ENCODE results near the gene OR5W2. TPM values are rescaled to one million over a fixed set of nuclear protein-coding genes. Genes with fewer than 3 reads are reported as not detected.

Gene OR5W2
- total RNA-seq (2022; extraction: Qiagen RNA extraction; ENCODE audit: low read depth) = not detected in 5 replicates

GRCh38 chr11:55914482-55914881 is at the start of gene OR5W2:
Gene OR5W2 (minus strand): TSS chr11:55914582. CDS start chr11:55914582, 0 bp downstream.

GRCh38 chr11:55936300-55936699 is 21.9 kb upstream of the OR5W2 start, which contains the start of gene OR5I1:
Gene OR5I1 (minus strand): TSS chr11:55936400. CDS start chr11:55936400, 0 bp downstream.

DNA sequence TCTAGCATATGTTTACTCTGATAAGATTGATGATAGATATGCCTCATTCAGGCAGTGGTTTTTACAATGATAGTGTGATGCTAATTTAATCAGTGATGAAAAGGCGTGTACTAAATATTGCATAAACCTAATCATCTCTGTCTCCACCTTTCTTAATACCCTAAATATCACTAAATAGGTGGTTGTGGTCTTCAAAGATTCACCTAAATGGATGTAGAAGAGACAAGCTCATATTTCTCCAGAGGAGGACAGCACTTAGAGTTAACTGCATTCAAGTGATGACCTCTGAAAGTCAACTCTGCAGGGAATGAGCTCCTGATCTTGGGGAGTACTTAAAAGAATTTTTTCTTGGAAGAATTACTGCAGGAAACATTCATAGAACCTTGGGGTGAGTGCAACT is 31.4 kb downstream of the OR5W2 start, which contains the start of gene TRIM51:
TRIM51 (plus strand) TSS at position 301 of the 400 bp plus-strand sequence. CDS start 2,132 bp downstream, outside the sequence.

Other genes with a start within 250 kb of the OR5W2 start
- not detected in 5 replicates for gene OR5D13, start 141.1 kb downstream of the OR5W2 start, total RNA-seq (2022; extraction: Qiagen RNA extraction; ENCODE audit: low read depth)
- not detected in 5 replicates for gene OR5D14, start 119.0 kb downstream of the OR5W2 start, total RNA-seq (2022; extraction: Qiagen RNA extraction; ENCODE audit: low read depth)
- gene OR5L1, start 103.2 kb downstream of the OR5W2 start, total RNA-seq (2022; extraction: Qiagen RNA extraction; ENCODE audit: low read depth) = not detected in 5 replicates
- not detected in 5 replicates for gene OR5D18, start 95.0 kb downstream of the OR5W2 start, total RNA-seq (2022; extraction: Qiagen RNA extraction; ENCODE audit: low read depth)
- not detected in 5 replicates for gene OR5L2, start 87.4 kb downstream of the OR5W2 start, total RNA-seq (2022; extraction: Qiagen RNA extraction; ENCODE audit: low read depth)
- gene OR5D16, start 75.8 kb downstream of the OR5W2 start, total RNA-seq (2022; extraction: Qiagen RNA extraction; ENCODE audit: low read depth) = not detected in 5 replicates
- gene TRIM51, start 31.3 kb downstream of the OR5W2 start, total RNA-seq (2022; extraction: Qiagen RNA extraction; ENCODE audit: low read depth) = not detected in 5 replicates
- not detected in 5 replicates for gene OR5I1, start 21.8 kb upstream of the OR5W2 start, total RNA-seq (2022; extraction: Qiagen RNA extraction; ENCODE audit: low read depth)
- not detected in 5 replicates for gene OR10AG1, start 55.4 kb upstream of the OR5W2 start, total RNA-seq (2022; extraction: Qiagen RNA extraction; ENCODE audit: low read depth)
- not detected in 5 replicates for gene OR5F1, start 80.0 kb upstream of the OR5W2 start, total RNA-seq (2022; extraction: Qiagen RNA extraction; ENCODE audit: low read depth)
- gene OR5AS1, start 113.1 kb upstream of the OR5W2 start, total RNA-seq (2022; extraction: Qiagen RNA extraction; ENCODE audit: low read depth) = not detected in 5 replicates
- gene OR8I2, start 178.7 kb upstream of the OR5W2 start, total RNA-seq (2022; extraction: Qiagen RNA extraction; ENCODE audit: low read depth) = not detected in 5 replicates
- gene OR8H2, start 189.1 kb upstream of the OR5W2 start, total RNA-seq (2022; extraction: Qiagen RNA extraction; ENCODE audit: low read depth) = not detected in 5 replicates
- gene OR8H3, start 207.8 kb upstream of the OR5W2 start, total RNA-seq (2022; extraction: Qiagen RNA extraction; ENCODE audit: low read depth) = not detected in 5 replicates
- gene OR8J3, start 225.6 kb upstream of the OR5W2 start, total RNA-seq (2022; extraction: Qiagen RNA extraction; ENCODE audit: low read depth) = not detected in 5 replicates
- not detected in 5 replicates for gene OR8K5, start 245.7 kb upstream of the OR5W2 start, total RNA-seq (2022; extraction: Qiagen RNA extraction; ENCODE audit: low read depth)